K562 (cell line): ENCODE results near the gene TOR1B. TPM values are rescaled to one million over a fixed set of nuclear protein-coding genes. Genes with fewer than 3 reads are reported as not detected.
A peak's percentile ranks its signal among the peaks of the same experiment; 100 is the strongest.

Experiments used
- ATAC-seq: fragments of 200-7000 bp; cut with Tn5 transposase; 3 replicates; pipeline ENCODE4 v1.9.1; 2020; ENCODE audit warnings: moderate library complexity
- BruUV-seq: library from RNA; stranded (reverse); fragments of 400-500 nt; replicated peaks from 2 replicates; lab custom pipeline; 2021; lab: Mats Ljungman, UMichigan
- CTCF ChIA-PET: fragments of 300-600 bp; formaldehyde crosslinking; extraction: SDS; loops from one replicate; lab custom pipeline; 2021; ENCODE audit warnings: low intra/inter-chr PET ratio; lab: Yijun Ruan, JAX
- POLR2A ChIA-PET: fragments of 300-600, 350-650 bp; sonication (Branson Sonifier 250); formaldehyde crosslinking; extraction: SDS; loops from one replicate; lab custom pipeline; 2021; ENCODE audit warnings: antibody characterized with exemption, inconsistent platforms; lab: Yijun Ruan, JAX
- DNase-seq, 4 experiments: peaks; one replicate each; pipeline versions ENCODE4 v3.0.0 to v3.0.0-alpha.2; 2011 to 2018; ENCODE audit warnings: low spot score in 3 of 4, mixed read lengths in 3 of 4; ENCODE audit errors: extremely low read depth in 1 of 4
- FAIRE-seq: peaks from 2 replicates; lab custom pipeline; 2011; peaks lifted over from hg19 to GRCh38; lab: Jason Lieb, UNC
- H2AFZ ChIP-seq: 2 replicates; pipeline ENCODE4 v1.6.0; 2011; ENCODE audit warnings: low read depth, low read length, control low read depth, inconsistent platforms
- H3K27ac ChIP-seq: fragments of 200-600 bp; 3 replicates; pipeline ENCODE4 v1.8.0; 2011; ENCODE audit warnings: low read depth, mild to moderate bottlenecking, control low read depth, inconsistent platforms, low read length, moderate library complexity, mixed read lengths; ENCODE audit errors: extremely low read depth
- H3K27me3 ChIP-seq, 2 experiments: fragments of 300-600 bp in 1 of 2; 2 replicates in 1 of 2; 3 replicates in 1 of 2; pipeline versions ENCODE4 v1.6.0 to v1.8.0; 2011; ENCODE audit warnings: inconsistent platforms in 2 of 2, low read length in 2 of 2, mild to moderate bottlenecking in 1 of 2, mixed read lengths in 1 of 2, moderate library complexity in 1 of 2; ENCODE audit not compliant: control insufficient read depth in 2 of 2, insufficient read depth in 2 of 2
- H3K36me3 ChIP-seq: fragments of 300-600 bp; 3 replicates; pipeline ENCODE4 v1.8.0; 2011; ENCODE audit warnings: mild to moderate bottlenecking, low read length, inconsistent platforms; ENCODE audit not compliant: control insufficient read depth, insufficient read depth
- H3K4me1 ChIP-seq, 2 experiments: fragments of 200-600 bp in 1 of 2; replicated peaks in 1 of 2; 2 replicates in 1 of 2; 3 replicates in 1 of 2; pipeline versions ENCODE4 v1.5.1 to v1.8.0; 2011; ENCODE audit warnings: inconsistent platforms in 2 of 2, low read length in 2 of 2, mild to moderate bottlenecking in 1 of 2, mixed read lengths in 1 of 2, moderate library complexity in 1 of 2; ENCODE audit not compliant: control insufficient read depth in 2 of 2, insufficient read depth in 2 of 2
- H3K4me2 ChIP-seq: 2 replicates; pipeline ENCODE4 v1.6.1; 2011; ENCODE audit warnings: low read length, control low read depth, inconsistent platforms, mixed read lengths; ENCODE audit not compliant: insufficient read depth
- H3K4me3 ChIP-seq: fragments of 200-600 bp; sonication (generic), shearing (Covaris generic); 2 replicates; pipeline ENCODE4 v1.5.1; 2016; ENCODE audit warnings: control low read depth, inconsistent platforms
- H3K79me2 ChIP-seq: fragments of 200-600 bp; 3 replicates; pipeline ENCODE4 v1.8.0; 2011; ENCODE audit warnings: low read length, inconsistent platforms; ENCODE audit not compliant: control insufficient read depth, insufficient read depth
- H3K9ac ChIP-seq, 2 experiments: 2 replicates each; pipeline versions ENCODE4 v1.6.0 to v1.6.1; 2011; ENCODE audit warnings: low read depth in 2 of 2, low read length in 2 of 2, control low read depth in 1 of 2, inconsistent platforms in 1 of 2, mild to moderate bottlenecking in 1 of 2, mixed read lengths in 1 of 2; ENCODE audit not compliant: insufficient read depth in 1 of 2
- H3K9me1 ChIP-seq: one replicate; pipeline ENCODE4 v1.6.0; 2011; ENCODE audit warnings: inconsistent platforms, mild to moderate bottlenecking, low read length, moderate library complexity; ENCODE audit not compliant: control insufficient read depth, insufficient read depth
- H3K9me3 ChIP-seq: replicated peaks from 2 replicates; pipeline ENCODE4 v1.5.1; 2011; ENCODE audit warnings: low read depth, low read length, inconsistent platforms; ENCODE audit not compliant: control insufficient read depth, insufficient read depth
- H4K20me1 ChIP-seq: replicated peaks from 2 replicates; pipeline ENCODE4 v1.6.1; 2011; ENCODE audit warnings: low read length, inconsistent platforms, mixed read lengths; ENCODE audit not compliant: control insufficient read depth, insufficient read depth
- ARID3A ChIP-seq: IDR thresholded peaks from 2 replicates; pipeline ENCODE4 v1.6.1; 2012; ENCODE audit warnings: low read depth, low read length, improper control_type of control experiment, borderline replicate concordance
- BCL6 ChIP-seq: fragments of 250-450 bp; sonication (Bioruptor Pico); IDR thresholded peaks from 2 replicates; pipeline ENCODE4 v1.4.0; 2020
- NCOA2 ChIP-seq, 2 experiments: fragments of 450-650 bp; IDR thresholded peaks; 2 replicates each; pipeline ENCODE4 v1.6.1; 2018; ENCODE audit warnings: mild to moderate bottlenecking in 2 of 2, moderate library complexity in 1 of 2; ENCODE audit not compliant: partially characterized antibody in 2 of 2
- ZBTB43 ChIP-seq: sonication (generic); formaldehyde crosslinking; IDR thresholded peaks from 2 replicates; pipeline ENCODE4 v1.8.0; 2023; ENCODE audit warnings: mild to moderate bottlenecking, missing genetic modification reagents
- ZFP36 ChIP-seq: fragments of 150-350 bp; IDR thresholded peaks from 2 replicates; pipeline ENCODE4 v1.6.1; 2018; ENCODE audit warnings: low read length, low read depth; ENCODE audit not compliant: partially characterized antibody
- ZNF217 ChIP-seq: sonication (generic); formaldehyde crosslinking; IDR thresholded peaks from 2 replicates; pipeline ENCODE4 v1.8.0; 2022; ENCODE audit warnings: mild to moderate bottlenecking, missing genetic modification reagents
- WGBS: fragments of 100-300 bp; shearing (Covaris generic); methylation state at CpG from one replicate; pipeline ENCODE4 v1.1.6; 2016; ENCODE audit warnings: low coverage, mixed read lengths; ENCODE audit not compliant: insufficient coverage; ENCODE audit errors: missing lambda C conversion rate; 5-methylcytosine and 5-hydroxymethylcytosine counted together
- in situ Hi-C: fragments of 300-500 bp; cut with MboI; formaldehyde crosslinking; loops from 4 replicates; pipeline ENCODE4 v1.15.0; 2018; ENCODE audit warnings: inconsistent platforms, mixed read lengths
- intact Hi-C: fragments of 100-400 bp; cut with micrococcal nuclease; formaldehyde crosslinking; loops from 2 replicates; pipeline ENCODE4 v1.14.2; 2022
- polyA plus RNA-seq, 8 experiments: library from polyadenylated mRNA; depleted of rRNA in 4 of 8; stranded (reverse) in 5 of 8; unstranded in 3 of 8; fragments of >200 nt; fragmentation: Nextera tagmentation in 2 of 8; fragmentation: Illumina TruSeq in 1 of 8; extraction: Ambion mirVana in 2 of 8; extraction: Trizol in 1 of 8; gene quantifications; 2 replicates each; pipeline versions ENCODE4 v1.2.1 to v1.2.3, GENCODE V29; 2011 to 2014; ENCODE audit warnings: inconsistent platforms in 1 of 8, missing spikeins in 1 of 8
- total RNA-seq, 7 experiments: library from RNA; depleted of rRNA in 6 of 7; stranded (reverse); fragments of >200 nt in 6 of 7; fragmentation: Illumina TruSeq in 2 of 7; extraction: Trizol in 2 of 7; gene quantifications; 2 replicates each; pipeline versions ENCODE4 v1.2.1 to v1.2.3, GENCODE V29; 2011 to 2021; ENCODE audit warnings: low replicate concordance in 1 of 7

Gene TOR1B
- total and polyA plus RNA-seq, 9 of the 15 experiments (the other 6 are each of a cell fraction or from before 2014, with no cell fraction given) = 4.2 to 36.5 (median 24.6) TPM

- Histone ChIP-seq H3K27ac (no peak overlapping the region), H2AFZ (no peak overlapping the region), H3K4me3 (no peak overlapping the region), H3K27me3 (peaks cover 33 to 55% of the 10 kb centered on the region in 2 experiments), H3K9me1 (no peaks in the 10 kb centered on the region), H3K9ac (peak overlapping the region in 1 of 2 experiments; percentile 1; a peak in 1 of 4 replicates), H3K9me3 (no peaks in the 10 kb centered on the region), H3K36me3 (no peaks in the 10 kb centered on the region), H3K4me1 (peaks cover 22 to 27% of the 10 kb centered on the region in 2 experiments), H4K20me1 (no peaks in the 10 kb centered on the region), H3K4me2 (no peak overlapping the region), H3K79me2 (no peaks in the 10 kb centered on the region)
- no peak for DNase-seq
- no TSS peak for BruUV-seq
- no peak for ATAC-seq
- ChIA-PET CTCF (no interaction called here), POLR2A (interaction anchor here (0.6 to 2.7 kb wide), 7 partner anchors 9 to 284 kb away, joined by 3 to 12 read pairs (median 6); no protein-coding TSS in a partner anchor)
- intact Hi-C loops (no loop called here), in situ Hi-C loops (no loop called here)
- FAIRE-seq = no peak
- WGBS = 12% methylated on average over 5 of the region's 5 CpGs
- no peak for TF ChIP-seq ARID3A
- TF ChIP-seq ZNF217 (CRISPR knock-in tag) = no peak
- no peak for TF ChIP-seq NCOA2 (IDR thresholded peaks at IDR 0.05; ENCODE audit: partially characterized antibody in 2 of 2)
- peak; percentile 39 for TF ChIP-seq ZFP36
- no peak for TF ChIP-seq ZBTB43
- no peak for TF ChIP-seq BCL6
Observed at GRCh38 chr9:129755151-129755550, 47.8 kb upstream of the TOR1B start.
